Measurements from ENCODE around the gene OGDH.

OGDH gene

GRCh38 chr7:44637788-44638594 is 31.6 kb downstream of the OGDH start:
- DNase-seq (ENCODE audit: low read depth in 1 of 2, low spot score in 1 of 2), result peak; percentile 42 to 58

- DNase-seq (ENCODE audit: low read depth in 1 of 2, low spot score in 1 of 2), result peak; percentile 68 to 71
Observed at GRCh38 chr7:44638611-44639557, 32.5 kb downstream of the OGDH start.

GRCh38 chr7:44639671-44640321 is 33.4 kb downstream of the OGDH start:
- no peak for DNase-seq (ENCODE audit: low read depth in 1 of 2, low spot score in 1 of 2)

- DNase-seq (ENCODE audit: low read depth in 1 of 2, low spot score in 1 of 2), result no peak
Observed at GRCh38 chr7:44643206-44643605, 36.8 kb downstream of the OGDH start.

GRCh38 chr7:44645254-44645653 is 38.8 kb downstream of the OGDH start:
- DNase-seq (ENCODE audit: low read depth in 1 of 2, low spot score in 1 of 2), result no peak

- DNase-seq (ENCODE audit: low read depth in 1 of 2, low spot score in 1 of 2), result no peak
Observed at GRCh38 chr7:44645696-44646095, 39.3 kb downstream of the OGDH start.

- DNase-seq (ENCODE audit: low read depth in 1 of 2, low spot score in 1 of 2), result no peak
Observed at GRCh38 chr7:44646176-44646920, 39.9 kb downstream of the OGDH start.

- DNase-seq (ENCODE audit: low read depth in 1 of 2, low spot score in 1 of 2), result no peak
Observed at GRCh38 chr7:44646921-44647636, 40.7 kb downstream of the OGDH start.

GRCh38 chr7:44647981-44648714 is 41.7 kb downstream of the OGDH start:
- no peak for DNase-seq (ENCODE audit: low read depth in 1 of 2, low spot score in 1 of 2)

- DNase-seq (ENCODE audit: low read depth in 1 of 2, low spot score in 1 of 2), result no peak
Observed at GRCh38 chr7:44650242-44650641, 43.8 kb downstream of the OGDH start.

- no peak for DNase-seq (ENCODE audit: low read depth in 1 of 2, low spot score in 1 of 2)
Observed at GRCh38 chr7:44650772-44651171, 44.3 kb downstream of the OGDH start.

- no peak for DNase-seq (ENCODE audit: low read depth in 1 of 2, low spot score in 1 of 2)
Observed at GRCh38 chr7:44652535-44652934, 46.1 kb downstream of the OGDH start.

- DNase-seq (ENCODE audit: low read depth in 1 of 2, low spot score in 1 of 2), result no peak
Observed at GRCh38 chr7:44654255-44654796, 47.9 kb downstream of the OGDH start.

- no peak for DNase-seq (ENCODE audit: low read depth in 1 of 2, low spot score in 1 of 2)
Observed at GRCh38 chr7:44655341-44655740, 48.9 kb downstream of the OGDH start.

GRCh38 chr7:44658979-44659378 is 52.6 kb downstream of the OGDH start:
- no peak for DNase-seq (ENCODE audit: low read depth in 1 of 2, low spot score in 1 of 2)

GRCh38 chr7:44661233-44661632 is 54.8 kb downstream of the OGDH start:
- no peak for DNase-seq (ENCODE audit: low read depth in 1 of 2, low spot score in 1 of 2)

GRCh38 chr7:44664780-44665461 is 58.5 kb downstream of the OGDH start:
- no peak for DNase-seq (ENCODE audit: low read depth in 1 of 2, low spot score in 1 of 2)

- no peak for DNase-seq (ENCODE audit: low read depth in 1 of 2, low spot score in 1 of 2)
Observed at GRCh38 chr7:44665531-44666213, 59.2 kb downstream of the OGDH start.
